Measurements from ENCODE around the gene NUDT8.
"Not testable (repeated sequence)": the region's sequence is repeated elsewhere in the genome, so short reads cannot be mapped to it uniquely, and the experiment has no call there.

The NUDT8 gene

DNA sequence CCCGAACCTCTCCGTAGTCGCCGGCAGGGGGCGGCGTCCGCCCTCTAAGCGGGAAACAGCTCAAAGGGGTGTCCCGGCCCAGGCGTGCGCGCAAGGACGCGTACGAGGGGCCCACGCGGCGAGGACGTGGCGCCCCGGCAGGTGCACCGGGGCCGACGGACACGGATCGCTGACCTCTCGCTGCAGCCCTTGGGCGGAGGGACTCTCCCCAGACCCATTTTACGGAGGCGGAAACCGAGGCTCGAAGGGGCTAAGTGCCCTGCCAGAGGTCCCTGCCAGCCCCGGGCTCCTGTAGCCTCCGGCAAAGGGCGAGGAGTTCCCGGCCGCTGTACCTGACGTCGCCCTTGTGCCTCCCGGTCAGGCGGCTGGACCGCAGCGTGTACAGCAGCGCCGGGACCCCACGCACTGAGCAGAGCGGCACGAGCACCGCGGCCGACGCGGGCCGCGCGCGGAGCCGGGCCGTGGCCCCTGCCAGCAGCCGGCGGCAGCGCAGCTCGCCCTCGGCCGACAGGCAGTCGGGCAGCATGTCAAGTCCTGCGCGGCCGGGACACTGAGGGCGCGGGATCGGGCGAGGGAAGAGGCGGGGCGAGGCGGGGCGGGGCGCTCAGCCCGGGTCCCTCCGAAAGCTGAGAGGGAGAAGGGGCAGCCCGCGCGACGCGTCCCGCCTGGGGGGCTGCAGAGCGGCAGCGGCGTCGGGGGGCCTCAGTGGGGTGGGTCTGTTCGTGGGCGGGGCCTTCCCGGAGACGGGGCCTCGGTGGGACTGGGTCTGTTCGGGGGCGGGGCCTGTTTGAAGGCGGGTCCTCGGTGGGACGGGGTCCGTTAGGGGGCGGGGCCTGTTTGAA lies at the start of gene NUDT8:
NUDT8 (minus strand) TSS at position 552 of the 842 bp plus-strand sequence; CDS start at position 526, 26 bp downstream.
- DNase-seq (ENCODE audit: low read depth) = peak; percentile 58

- no peak for DNase-seq (ENCODE audit: low read depth)
Measured at GRCh38 chr11:67675058-67675747, 45.5 kb upstream of the NUDT8 start.

DNA sequence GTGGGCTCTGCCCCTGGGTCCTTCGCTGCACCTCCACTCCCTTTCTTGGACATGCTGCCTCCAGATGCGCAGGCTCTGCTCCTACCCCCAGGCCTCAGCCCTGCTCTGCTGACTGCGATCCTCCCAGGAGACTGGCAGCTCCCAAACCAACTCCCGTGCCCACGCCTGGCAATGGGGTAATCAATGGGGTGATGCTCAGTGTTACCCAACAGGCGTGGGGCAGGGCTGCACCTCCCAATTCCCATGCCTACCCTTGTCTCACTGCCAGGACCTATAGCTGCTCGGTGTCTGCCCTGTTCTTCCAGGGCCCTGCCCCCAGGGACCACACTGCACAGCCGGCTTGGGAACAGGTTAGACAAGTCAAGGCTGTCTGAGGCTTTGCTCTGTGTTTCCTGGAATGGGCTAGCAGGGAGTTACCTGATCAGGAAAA lies 44.7 kb upstream of the NUDT8 start, which contains the start of gene ALDH3B2:
ALDH3B2 (minus strand) TSS at position 182 of the 430 bp plus-strand sequence. CDS start 7,688 bp downstream, outside the sequence.
- DNase-seq (ENCODE audit: low read depth) = no peak

DNA sequence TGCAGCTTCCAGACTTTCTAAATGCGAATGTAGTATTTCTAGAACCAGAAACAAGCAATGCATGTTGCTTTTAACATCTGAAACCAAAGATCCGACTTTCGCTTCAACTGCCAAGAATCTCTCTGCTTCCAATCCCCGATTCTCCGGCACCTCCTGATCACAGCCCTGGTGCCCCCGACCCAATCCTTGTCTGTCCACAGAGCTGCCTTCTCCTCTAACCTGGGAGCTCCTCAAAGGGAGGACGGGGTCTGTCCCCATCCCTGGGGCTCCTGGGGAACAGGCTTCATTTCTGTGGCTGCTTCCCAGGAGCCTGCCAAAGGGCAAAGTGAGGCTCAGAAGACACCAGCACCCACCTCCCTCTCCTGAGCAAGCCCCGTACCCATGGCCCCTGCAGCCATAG lies 44.2 kb upstream of the NUDT8 start:
- DNase-seq (ENCODE audit: low read depth) = no peak

- DNase-seq (ENCODE audit: low read depth) = no peak
Measured at GRCh38 chr11:67673358-67673757, 43.6 kb upstream of the NUDT8 start.

DNA sequence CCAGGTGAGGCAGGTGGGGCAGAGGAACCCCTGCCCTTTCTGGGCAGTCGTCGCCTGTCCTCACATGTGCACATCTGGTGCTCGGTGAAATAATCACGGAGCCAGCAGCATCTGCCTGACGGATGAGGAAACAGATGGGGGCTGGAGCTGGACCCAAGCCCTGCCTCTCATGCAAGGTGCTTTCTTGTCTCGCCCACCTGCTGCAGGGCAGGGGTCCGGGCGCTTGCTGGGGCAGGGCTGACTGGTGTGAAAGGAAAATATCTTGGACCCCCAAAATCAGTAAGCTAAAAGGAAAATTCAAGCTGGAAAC lies 41.4 kb upstream of the NUDT8 start:
- DNase-seq (ENCODE audit: low read depth) = no peak

DNA sequence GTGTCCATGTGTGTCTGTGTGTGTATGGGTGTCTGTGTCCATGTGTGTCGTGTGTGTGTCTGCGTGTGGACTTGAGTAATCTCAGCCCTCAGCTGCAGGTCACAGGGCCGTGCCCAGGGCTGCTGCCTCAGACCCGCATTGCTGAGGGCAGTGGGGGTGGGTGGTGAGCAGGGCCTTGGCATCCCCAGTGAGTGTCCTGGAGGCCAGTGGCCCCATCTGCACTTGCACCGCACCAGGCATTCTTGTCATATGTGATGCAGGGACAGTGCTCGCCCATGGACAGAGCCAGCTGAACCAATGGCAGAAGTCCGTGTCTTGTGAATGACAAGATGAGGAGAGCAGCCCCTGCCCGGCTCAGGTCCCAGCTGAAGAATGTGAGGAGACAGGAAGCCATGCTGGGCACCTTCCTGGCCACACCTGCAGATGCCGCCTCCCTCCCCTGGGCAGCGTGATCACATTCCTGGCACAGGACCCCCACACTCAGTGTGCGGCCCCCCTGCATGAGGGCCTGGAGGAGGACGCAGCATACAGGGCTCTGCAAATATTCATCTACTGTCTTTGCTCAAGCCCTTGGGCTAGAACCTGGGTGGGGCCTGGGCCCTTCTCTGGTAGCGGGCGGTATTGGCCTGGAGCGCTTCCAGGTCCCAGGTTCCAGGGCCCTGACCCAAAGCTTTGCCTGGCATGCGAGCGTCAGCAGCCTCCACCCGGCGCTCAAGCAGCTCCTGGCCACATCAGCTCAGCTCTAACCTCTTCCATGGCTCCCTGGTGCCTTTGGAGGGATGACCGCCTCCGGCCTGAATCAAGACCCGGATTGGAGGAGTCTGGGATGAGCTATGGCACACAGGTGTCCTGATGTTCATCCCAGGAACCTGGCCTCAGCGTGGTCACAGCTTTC lies 40.8 kb upstream of the NUDT8 start:
- no peak for DNase-seq (ENCODE audit: low read depth)

DNA sequence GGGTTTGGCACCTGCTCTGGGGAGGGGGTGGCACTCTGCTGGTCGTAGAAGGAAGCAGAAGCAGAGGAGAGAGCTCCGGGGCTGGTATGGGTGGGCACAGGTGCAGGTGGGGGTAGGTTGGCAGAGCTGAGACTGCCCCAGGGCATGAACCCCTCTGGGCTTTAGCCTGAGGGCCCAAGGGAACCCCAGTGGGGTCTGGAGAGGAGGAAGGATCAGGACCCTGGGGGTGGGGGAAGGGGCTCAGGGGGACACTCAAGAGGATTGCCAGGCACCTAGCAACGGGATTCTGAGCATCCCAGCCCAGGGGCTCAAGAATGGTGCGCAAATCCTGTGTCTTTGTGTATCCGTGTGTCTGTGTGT lies 38.4 kb upstream of the NUDT8 start:
- DNase-seq (ENCODE audit: low read depth) = no peak

DNA sequence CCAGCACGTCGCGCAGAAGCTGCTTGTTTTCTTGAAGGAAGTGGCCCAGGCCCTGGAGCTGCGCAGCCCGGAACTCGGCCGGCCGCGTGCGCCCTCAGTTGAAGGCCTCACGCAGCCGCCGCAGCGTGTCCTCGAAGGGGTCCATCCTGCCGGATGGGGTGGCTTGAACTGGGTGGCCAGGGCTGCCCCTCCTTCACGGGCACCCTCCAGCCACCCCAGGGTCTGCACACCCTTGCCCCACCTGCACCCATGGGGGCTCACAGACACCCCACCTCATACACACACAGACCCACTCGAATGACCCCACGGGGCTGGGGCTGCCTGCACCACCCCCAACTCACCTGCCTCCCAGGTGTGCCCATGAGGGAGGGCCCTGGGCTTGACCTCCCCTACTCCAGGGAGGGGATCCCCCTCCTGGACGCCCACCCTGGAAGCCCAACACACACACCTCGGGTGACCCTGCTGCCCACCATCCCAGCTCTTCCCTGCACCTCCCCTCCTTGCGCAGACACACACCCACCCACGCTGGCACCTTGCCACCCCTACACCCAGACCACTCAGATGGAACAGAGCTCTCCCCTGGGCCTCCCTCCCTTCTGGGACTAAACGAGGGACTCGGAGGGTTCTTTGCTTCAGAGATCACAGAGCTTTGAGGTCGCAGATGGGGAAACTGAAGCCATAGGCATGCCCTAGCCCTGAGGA lies 37.9 kb upstream of the NUDT8 start:
- no peak for DNase-seq (ENCODE audit: low read depth)

DNA sequence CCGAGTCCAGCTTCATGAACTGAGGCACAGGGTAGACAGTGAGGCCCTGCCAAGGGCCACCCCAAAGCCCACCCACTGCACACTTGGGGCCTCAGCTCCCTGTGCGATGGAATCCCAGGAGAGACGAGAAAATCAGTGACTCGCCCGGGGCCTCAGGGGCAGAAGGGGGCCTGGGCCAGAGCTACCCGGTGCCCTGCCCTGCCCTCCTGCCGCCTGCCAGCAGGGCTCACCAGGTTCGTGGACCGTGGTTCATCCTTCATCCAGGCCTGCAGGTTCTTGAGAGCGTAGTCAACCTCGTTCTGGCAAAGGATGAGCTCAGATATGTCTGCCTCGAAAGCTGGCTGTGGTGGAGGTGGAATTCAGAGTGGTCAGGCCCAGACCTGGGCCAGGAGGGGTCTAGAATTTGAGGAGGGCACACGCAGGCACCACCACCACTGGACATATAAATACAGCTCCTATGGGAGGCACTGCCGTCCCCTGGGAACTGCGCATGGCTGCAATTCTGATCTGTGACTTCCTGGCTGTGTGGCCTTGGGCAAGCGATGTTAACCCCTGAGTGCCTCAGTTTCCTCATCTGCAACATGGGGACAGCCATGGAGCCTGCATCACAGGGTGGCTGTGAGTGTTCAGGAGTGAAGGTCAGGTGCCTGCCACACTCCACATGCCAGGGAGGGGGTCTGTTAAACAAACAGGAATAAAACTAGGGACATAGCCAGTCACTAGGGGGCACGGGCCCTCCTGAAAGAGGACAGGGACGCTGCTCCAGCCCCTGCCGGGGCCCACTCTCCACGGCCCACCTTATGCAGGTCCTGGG lies 37.1 kb upstream of the NUDT8 start:
- no peak for DNase-seq (ENCODE audit: low read depth)

GRCh38 chr11:67666303-67666645 lies 36.5 kb upstream of the NUDT8 start:
- no peak for DNase-seq (ENCODE audit: low read depth)

- no peak for DNase-seq (ENCODE audit: low read depth)
Measured at GRCh38 chr11:67665541-67666302, 36.0 kb upstream of the NUDT8 start.

DNA sequence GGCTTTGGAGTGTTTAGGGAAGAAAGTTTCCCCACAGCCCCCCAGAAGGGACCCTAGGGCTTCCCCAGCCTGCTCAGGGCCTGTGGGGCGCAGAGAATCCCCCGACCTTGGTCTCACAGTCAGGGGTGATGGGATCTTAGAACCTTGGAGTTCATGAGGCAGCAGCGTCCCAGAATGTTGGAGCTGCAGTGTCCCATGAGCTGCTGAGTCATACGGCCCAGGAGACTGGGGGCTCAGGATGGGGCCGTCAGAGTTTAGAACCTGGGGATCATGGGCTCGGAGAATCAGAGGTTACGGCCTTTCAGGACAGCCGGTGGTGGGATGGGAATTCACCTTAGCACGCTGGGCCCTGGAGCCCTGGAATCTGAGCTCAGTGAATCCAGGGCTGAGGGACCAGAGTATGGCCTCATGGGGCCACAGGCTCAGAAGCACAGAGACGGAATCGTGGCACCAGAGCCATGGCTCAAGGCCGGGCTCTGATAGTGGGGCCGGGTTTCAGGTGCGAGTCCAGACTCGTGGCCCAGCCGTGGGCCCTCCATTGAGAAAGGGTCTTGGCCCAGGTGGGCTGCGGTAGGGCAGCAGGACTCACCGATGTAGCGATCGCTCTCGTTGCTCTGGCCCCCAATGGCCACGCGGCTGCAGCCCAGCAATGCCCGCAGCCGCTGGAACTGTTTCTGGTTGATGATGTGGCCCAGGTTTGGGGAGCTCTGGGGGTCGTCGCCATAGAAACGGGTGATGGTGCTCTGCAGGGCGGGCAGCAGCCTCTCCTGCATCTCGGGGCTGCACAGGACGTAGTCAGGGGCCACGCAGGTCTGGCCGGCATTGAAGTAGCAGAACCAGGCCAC lies 35.2 kb upstream of the NUDT8 start:
- DNase-seq (ENCODE audit: low read depth) = no peak

- DNase-seq (ENCODE audit: low read depth) = no peak
Measured at GRCh38 chr11:67664213-67664585, 34.5 kb upstream of the NUDT8 start.

DNA sequence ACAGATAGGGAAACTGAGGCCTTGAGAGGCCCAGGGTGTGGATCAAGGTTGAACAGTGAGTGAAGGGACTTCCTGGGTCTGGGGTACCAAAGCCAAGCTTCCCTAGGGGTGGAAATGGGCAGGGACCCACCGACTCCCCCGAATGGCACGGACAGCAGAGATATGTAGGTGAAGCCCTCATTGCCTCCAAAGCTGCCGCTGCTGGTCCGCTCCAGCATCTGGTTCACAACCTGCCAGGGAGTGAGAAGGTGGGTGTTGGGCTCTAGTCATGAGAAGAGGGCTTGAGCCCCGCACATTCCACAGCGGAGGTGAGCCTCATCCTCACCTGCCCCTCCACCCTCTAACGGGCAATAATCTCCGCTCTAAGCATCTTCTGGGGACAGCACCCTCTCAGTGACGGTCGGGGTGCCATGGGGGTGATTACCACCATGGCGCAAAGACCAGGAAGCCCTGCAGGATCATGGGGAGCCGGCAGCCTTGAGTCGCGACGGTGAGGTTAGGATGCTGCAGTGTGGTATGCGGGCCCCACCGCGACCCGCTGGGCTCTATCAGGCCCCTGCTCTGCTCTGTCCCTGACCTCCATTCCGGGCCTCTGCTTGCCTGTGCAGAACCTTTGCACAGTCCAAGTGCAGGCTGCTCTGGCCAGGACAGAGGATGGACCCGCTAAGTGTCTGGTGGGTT lies 33.9 kb upstream of the NUDT8 start:
- no peak for DNase-seq (ENCODE audit: low read depth)

DNA sequence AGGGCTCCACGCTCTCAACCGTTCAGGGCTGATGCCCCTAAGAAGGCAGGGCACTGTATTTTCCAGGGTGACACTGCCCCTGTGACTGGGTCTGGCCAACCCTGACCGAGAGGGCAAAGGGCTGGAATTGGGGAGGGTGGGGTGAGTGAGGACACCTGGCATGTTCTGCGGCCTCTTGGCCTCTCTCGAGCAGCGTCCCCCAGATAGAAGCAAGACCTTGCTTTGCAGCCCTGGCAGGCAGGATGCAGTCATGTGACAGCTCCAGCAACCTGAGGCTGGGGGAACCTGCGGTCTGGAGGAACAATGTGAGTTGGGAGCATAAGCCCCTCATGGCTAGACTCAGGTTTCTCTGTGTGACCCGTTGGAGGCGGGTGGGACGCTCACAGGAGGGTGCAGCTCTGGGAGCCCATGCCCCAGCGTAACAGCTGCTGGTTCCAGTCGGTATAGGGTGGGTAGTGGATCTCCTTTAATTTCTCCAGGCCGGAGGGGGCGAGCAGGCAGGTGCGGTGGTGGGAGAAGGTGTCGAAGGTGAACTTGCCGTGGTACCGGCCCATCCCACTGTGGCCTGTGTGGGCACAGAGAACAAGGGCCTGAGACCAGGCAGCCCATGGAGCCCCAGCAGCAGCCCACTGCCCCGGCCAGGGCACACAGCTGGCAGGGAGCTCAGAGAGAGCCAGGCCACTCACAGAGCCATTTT lies 33.2 kb upstream of the NUDT8 start:
- no peak for DNase-seq (ENCODE audit: low read depth)

GRCh38 chr11:67662142-67662834 lies 32.6 kb upstream of the NUDT8 start:
- no peak for DNase-seq (ENCODE audit: low read depth)

GRCh38 chr11:67660752-67661151 lies 31.0 kb upstream of the NUDT8 start:
- not testable (repeated sequence) for DNase-seq (ENCODE audit: low read depth)

All from stromal cell of bone marrow (primary cell).